Hematopoietic multipotent progenitor cell (in vitro differentiated cells): Measurements from ENCODE around the gene STOML1. TPM values are rescaled to one million over a fixed set of nuclear protein-coding genes. Genes with fewer than 3 reads are reported as not detected.

ENCODE experiments used
- DNase-seq, 3 donors: peaks; one replicate each; pipeline ENCODE4 v3.0.0-alpha.2; 2011 to 2015; ENCODE audit warnings: low read depth in 2 of 3, low spot score in 2 of 3
- total RNA-seq: library from RNA; depleted of rRNA; stranded (reverse); fragments of >200 nt; gene quantifications from one replicate; pipeline ENCODE4 v1.2.3, GENCODE V29; 2012

The STOML1 gene
- total RNA-seq, 1 donor = 14.5 TPM

DNA sequence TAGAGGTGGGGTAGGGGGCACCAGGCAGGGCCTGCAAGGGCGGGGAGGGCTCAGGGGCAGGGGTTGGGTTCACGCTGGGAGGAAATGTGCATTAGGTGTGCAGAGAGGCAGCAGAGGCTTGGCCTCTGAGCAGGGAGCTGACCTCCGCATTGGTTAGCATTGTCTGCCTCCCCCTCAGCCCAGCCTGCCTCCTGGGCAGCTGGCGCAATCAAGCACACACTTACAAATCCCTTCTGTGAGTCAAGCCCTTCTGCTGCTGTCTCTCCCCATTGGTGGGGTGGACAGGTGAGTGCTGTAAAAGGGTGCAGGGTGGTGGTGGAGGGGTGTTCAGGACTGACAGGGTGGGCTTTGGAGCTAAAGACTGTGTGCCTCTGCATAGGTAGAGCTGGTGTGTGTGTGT, 56.5 kb downstream of the STOML1 start:
- no peak for DNase-seq

DNA sequence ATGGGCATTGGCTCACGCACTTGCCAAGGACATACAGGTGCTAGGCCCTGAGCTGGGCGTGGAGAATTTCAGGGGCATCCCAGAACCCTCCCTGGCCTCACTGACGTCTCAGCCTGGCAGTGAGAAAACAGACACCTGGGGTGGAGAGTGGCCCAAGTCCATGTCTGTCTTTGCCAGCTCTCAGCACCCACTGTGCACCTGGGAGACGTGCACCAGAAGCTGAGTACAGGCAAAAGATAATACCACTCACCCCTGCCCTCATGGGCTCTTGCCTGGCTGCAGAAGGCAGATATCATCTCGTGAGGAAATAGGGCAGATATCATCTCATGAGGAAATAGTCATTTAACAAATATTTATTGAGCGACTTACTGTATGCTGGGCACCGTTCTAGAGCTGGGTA, 57.8 kb downstream of the STOML1 start:
- no peak for DNase-seq

DNA sequence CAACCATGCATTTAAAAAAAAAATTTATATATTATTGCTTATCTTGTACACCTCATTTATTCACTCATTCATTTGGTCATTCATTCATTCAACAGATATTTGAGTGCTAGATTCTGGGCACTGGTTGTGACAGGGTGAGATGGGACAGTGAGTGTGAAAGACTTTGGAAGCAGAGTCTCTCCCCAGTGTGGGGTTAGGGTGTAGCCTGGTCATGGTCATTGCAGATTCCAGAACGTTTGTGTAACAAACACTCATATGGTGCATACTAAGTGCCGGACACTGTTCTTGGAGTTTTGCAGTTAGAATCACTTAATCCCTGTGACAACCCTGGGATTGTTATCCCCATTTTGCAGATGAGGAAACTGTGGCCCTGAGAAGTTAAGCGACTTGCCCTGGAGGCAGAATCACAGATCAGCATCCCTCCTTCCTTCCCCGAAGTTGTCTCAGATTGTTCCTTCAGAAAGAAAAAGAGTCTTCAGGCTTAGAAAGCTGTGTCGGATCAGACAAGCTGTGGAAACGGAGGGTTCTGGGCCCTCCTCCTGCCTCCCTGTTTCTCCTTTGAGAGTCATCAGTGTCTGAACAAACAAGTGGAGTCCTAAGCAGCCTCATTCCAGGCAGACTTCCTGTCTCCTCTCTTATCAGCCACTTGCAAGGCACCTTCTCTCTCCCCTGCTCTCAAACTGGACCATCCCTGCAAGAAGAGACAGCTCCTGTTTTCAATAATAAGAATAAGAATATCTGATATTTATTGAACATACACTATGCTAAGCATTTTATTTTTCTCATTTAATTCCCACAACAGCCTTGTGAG, 59.5 kb downstream of the STOML1 start:
- DNase-seq = no peak

DNA sequence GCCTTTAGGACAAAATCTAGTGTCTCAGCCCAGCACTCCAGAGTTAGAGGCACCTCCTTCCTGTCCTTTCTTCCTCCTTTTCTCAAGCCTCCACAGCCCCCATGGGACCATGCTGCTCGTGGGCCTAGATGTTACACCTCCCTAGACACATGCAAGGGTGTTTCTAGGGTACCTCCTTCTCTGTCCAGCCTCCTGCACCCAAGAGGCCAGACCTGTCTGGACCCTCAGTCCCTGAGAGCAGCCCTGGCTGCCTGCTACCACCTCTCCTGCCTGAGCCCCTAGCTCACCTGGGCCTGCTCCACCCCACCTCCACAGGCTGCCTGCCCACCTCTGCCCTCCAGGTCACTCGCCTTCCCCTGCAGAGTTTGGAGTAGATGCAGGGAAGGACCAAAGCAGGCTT, 60.7 kb downstream of the STOML1 start:
- DNase-seq = no peak

DNA sequence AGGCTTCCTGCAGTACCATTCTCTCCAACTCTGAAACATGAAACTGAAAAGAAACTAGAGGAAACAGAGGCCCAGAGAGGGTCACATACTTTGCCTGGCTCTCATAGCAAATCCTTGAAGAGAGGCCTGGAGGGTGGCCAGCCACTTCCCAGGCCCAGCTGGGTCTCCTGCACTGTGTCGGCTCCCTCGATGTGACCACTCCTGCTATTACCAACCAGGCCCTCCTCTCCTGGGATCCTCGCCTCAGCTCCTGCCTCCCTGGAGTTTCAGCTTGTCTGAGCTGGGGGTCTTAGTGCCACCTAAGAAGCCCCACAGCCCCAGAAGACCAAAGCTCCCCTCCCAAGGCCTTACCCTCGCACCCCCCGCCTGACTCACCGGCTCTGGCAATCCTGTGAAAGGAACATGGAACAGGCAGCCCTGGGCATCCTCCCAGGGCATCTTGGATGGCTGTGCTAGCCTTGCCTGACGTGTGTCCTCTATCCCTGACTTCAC, 61.3 kb downstream of the STOML1 start:
- no peak for DNase-seq

DNA sequence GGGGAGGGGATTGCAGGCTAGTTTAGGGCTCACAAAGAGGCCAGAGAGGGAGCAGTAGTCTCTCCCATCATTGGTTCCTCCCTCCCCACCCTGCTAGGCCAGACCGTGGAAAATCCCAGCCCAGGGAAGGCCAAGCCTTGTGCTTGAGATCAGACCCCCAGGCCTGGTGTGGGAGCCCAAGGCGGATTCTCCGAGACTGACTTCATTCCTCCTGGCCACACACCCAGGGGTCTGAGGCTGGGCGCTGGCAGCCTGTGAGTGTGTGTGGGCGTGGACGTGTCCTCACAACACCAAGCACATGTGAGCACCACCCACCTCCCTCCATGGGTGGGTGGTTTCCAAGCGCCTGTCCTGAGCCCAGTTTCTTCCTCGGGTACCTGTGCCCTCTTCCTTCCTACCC, 61.7 kb downstream of the STOML1 start:
- no peak for DNase-seq

DNA sequence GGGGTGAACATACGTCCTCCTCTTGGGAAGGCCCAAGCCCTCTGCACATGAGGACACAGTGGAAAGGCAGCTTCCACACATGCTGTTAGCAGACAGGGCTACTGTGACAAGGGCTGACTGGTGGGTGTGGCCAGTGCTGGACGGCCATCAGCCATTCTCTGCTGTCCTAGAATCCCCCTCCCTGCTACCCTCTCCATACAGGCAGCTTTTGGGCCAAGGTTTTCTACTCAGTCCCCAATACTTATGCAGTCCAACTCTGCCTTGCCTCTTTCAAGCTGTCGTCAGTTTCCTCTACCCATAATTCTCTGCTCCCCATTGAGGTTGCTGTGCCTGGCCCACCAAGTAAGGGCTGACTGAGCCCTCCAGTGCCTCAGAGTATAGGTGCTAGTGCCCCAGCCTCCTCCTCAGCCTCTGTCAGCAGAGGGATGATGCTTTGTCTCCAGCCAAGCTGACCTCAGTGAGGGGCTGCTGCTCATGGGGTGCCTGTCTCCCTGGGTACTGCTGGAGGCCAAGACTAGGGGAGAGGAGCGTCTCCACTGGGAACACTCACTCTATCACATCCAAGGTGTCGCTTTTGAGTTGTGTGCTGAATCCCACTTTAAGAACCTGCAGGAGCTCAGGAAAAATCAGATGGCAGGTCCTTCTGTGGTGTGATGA, 63.0 kb downstream of the STOML1 start:
- DNase-seq = no peak

Other genes with a start within 250 kb of the STOML1 start
- gene INSYN1, start 238.9 kb downstream of the STOML1 start, total RNA-seq = not detected
- not detected for gene TBC1D21, start 118.7 kb downstream of the STOML1 start, total RNA-seq
- gene LOXL1, start 65.8 kb downstream of the STOML1 start, total RNA-seq = 12.9 TPM
- gene PML, start 2.4 kb upstream of the STOML1 start, total RNA-seq = 134 TPM
- under 0.01 TPM for gene GOLGA6A, start 90.3 kb upstream of the STOML1 start, total RNA-seq
- not detected for gene ISLR2, start 138.3 kb upstream of the STOML1 start, total RNA-seq
- not detected for gene ISLR, start 181.4 kb upstream of the STOML1 start, total RNA-seq
- under 0.01 TPM for gene STRA6, start 210.5 kb upstream of the STOML1 start, total RNA-seq
- not detected for gene CCDC33, start 244.0 kb upstream of the STOML1 start, total RNA-seq